ENCODE data around the gene BNIP3. TPM values are rescaled to one million over a fixed set of nuclear protein-coding genes. Genes with fewer than 3 reads are reported as not detected.
A peak's percentile ranks its signal among the peaks of the same experiment; 100 is the strongest.
"Not testable (repeated sequence)": the region's sequence is repeated elsewhere in the genome, so short reads cannot be mapped to it uniquely, and the experiment has no call there.

The BNIP3 gene
- total RNA-seq, 2 experiments from 2014 or later: 61.5 to 62.9 TPM

- H3K27me3 Mint-ChIP-seq (ENCODE audit: low read depth): no peaks in the 10 kb centered on the region
- CTCF ChIA-PET: interaction anchor here (0.8 to 1.1 kb wide), 2 partner anchors 21 kb away, joined by 3 read pairs; no protein-coding TSS in a partner anchor
- H3K27ac Mint-ChIP-seq: no peak overlapping the region
- DNase-seq (no peak), ATAC-seq (no peak)
- no peaks in the 10 kb centered on the region for H3K36me3 Mint-ChIP-seq (ENCODE audit: low read depth)
- peak overlapping the region; percentile 18 for H3K4me3 Mint-ChIP-seq
- H3K4me1 Mint-ChIP-seq (ENCODE audit: low read depth): peaks cover 7% of the 10 kb centered on the region
- peaks cover 7% of the 10 kb centered on the region for H3K9me3 Mint-ChIP-seq (ENCODE audit: insufficient read depth)
- POLR2A ChIA-PET: no interaction called here
Measured at GRCh38 chr10:132001238-132001972, 19.7 kb upstream of the BNIP3 start.

- ATAC-seq: no peak
- POLR2A ChIA-PET: no interaction called here
- no peaks in the 10 kb centered on the region for H3K4me1 Mint-ChIP-seq (ENCODE audit: low read depth)
- no peak for DNase-seq
- no peaks in the 10 kb centered on the region for H3K9me3 Mint-ChIP-seq (ENCODE audit: insufficient read depth)
- no peaks in the 10 kb centered on the region for H3K27me3 Mint-ChIP-seq (ENCODE audit: low read depth)
- H3K27ac Mint-ChIP-seq: no peak overlapping the region
- CTCF ChIA-PET: interaction anchor here (0.9 to 1.0 kb wide), 2 partner anchors 18 to 24 kb away, joined by 3 read pairs; no protein-coding TSS in a partner anchor
- H3K4me3 Mint-ChIP-seq: no peak overlapping the region
- H3K36me3 Mint-ChIP-seq (ENCODE audit: low read depth): no peaks in the 10 kb centered on the region
Measured at GRCh38 chr10:131998845-131999681, 17.3 kb upstream of the BNIP3 start.

GRCh38 chr10:131998050-131998844 is 16.5 kb upstream of the BNIP3 start:
- ChIA-PET CTCF (no interaction called here), POLR2A (no interaction called here)
- Mint-ChIP-seq H3K36me3 (ENCODE audit: low read depth) (no peaks in the 10 kb centered on the region), H3K4me1 (ENCODE audit: low read depth) (no peaks in the 10 kb centered on the region), H3K4me3 (no peak overlapping the region), H3K27ac (no peak overlapping the region), H3K9me3 (ENCODE audit: insufficient read depth) (no peaks in the 10 kb centered on the region), H3K27me3 (ENCODE audit: low read depth) (no peaks in the 10 kb centered on the region)
- DNase-seq: no peak
- no peak for ATAC-seq

GRCh38 chr10:131997366-131998049 is 15.8 kb upstream of the BNIP3 start:
- CTCF ChIA-PET: no interaction called here
- peaks cover 1% of the 10 kb centered on the region for H3K27me3 Mint-ChIP-seq (ENCODE audit: low read depth)

GRCh38 chr10:131996466-131997365 is 15.0 kb upstream of the BNIP3 start:
- POLR2A ChIA-PET: no interaction called here
- Mint-ChIP-seq H3K9me3 (ENCODE audit: insufficient read depth) (no peaks in the 10 kb centered on the region), H3K27ac (no peak overlapping the region), H3K4me3 (no peak overlapping the region), H3K4me1 (ENCODE audit: low read depth) (no peaks in the 10 kb centered on the region), H3K27me3 (ENCODE audit: low read depth) (peaks cover 3% of the 10 kb centered on the region), H3K36me3 (ENCODE audit: low read depth) (no peaks in the 10 kb centered on the region)
- DNase-seq: no peak
- CTCF ChIA-PET: no interaction called here
- no peak for ATAC-seq

More at GRCh38 chr10:131997366-131998049, 15.8 kb upstream of the BNIP3 start:
- Mint-ChIP-seq H3K9me3 (ENCODE audit: insufficient read depth) (no peaks in the 10 kb centered on the region), H3K4me1 (ENCODE audit: low read depth) (no peaks in the 10 kb centered on the region), H3K4me3 (no peak overlapping the region), H3K27ac (no peak overlapping the region), H3K36me3 (ENCODE audit: low read depth) (no peaks in the 10 kb centered on the region)
- POLR2A ChIA-PET: no interaction called here
- no peak for DNase-seq
- ATAC-seq: no peak

- CTCF ChIA-PET: interaction anchor here (0.9 to 1.3 kb wide), 2 partner anchors 28 to 109 kb away, joined by 3 to 5 read pairs; no protein-coding TSS in a partner anchor
- peaks cover 3% of the 10 kb centered on the region for H3K27me3 Mint-ChIP-seq (ENCODE audit: low read depth)
- ATAC-seq: no peak
Measured at GRCh38 chr10:131994435-131994834, 12.7 kb upstream of the BNIP3 start.

GRCh38 chr10:131993275-131993674 is 11.6 kb upstream of the BNIP3 start:
- Mint-ChIP-seq H3K36me3 (ENCODE audit: low read depth) (no peaks in the 10 kb centered on the region), H3K4me3 (no peak overlapping the region), H3K9me3 (ENCODE audit: insufficient read depth) (no peaks in the 10 kb centered on the region), H3K27me3 (ENCODE audit: low read depth) (peaks cover 3% of the 10 kb centered on the region), H3K4me1 (ENCODE audit: low read depth) (no peaks in the 10 kb centered on the region), H3K27ac (no peak overlapping the region)
- ChIA-PET POLR2A (no interaction called here), CTCF (no interaction called here)
- DNase-seq (no peak), ATAC-seq (no peak)

More at GRCh38 chr10:131994435-131994834, 12.7 kb upstream of the BNIP3 start:
- Mint-ChIP-seq H3K27ac (no peak overlapping the region), H3K4me3 (no peak overlapping the region), H3K9me3 (ENCODE audit: insufficient read depth) (no peaks in the 10 kb centered on the region), H3K4me1 (ENCODE audit: low read depth) (no peaks in the 10 kb centered on the region), H3K36me3 (ENCODE audit: low read depth) (no peaks in the 10 kb centered on the region)
- no peak for DNase-seq
- POLR2A ChIA-PET: no interaction called here

GRCh38 chr10:131991726-131992125 is 10.0 kb upstream of the BNIP3 start:
- POLR2A ChIA-PET: no interaction called here
- H3K27ac Mint-ChIP-seq: no peak overlapping the region
- CTCF ChIA-PET: no interaction called here
- H3K4me3 Mint-ChIP-seq: no peak overlapping the region
- H3K9me3 Mint-ChIP-seq (ENCODE audit: insufficient read depth): peaks cover 4% of the 10 kb centered on the region
- no peaks in the 10 kb centered on the region for H3K4me1 Mint-ChIP-seq (ENCODE audit: low read depth)
- ATAC-seq (no peak), DNase-seq (no peak)
- H3K36me3 Mint-ChIP-seq (ENCODE audit: low read depth): no peaks in the 10 kb centered on the region
- peaks cover 3% of the 10 kb centered on the region for H3K27me3 Mint-ChIP-seq (ENCODE audit: low read depth)

- H3K4me1 Mint-ChIP-seq (ENCODE audit: low read depth); CTCF ChIA-PET; H3K4me3 Mint-ChIP-seq; H3K36me3 Mint-ChIP-seq (ENCODE audit: low read depth); POLR2A ChIA-PET; ATAC-seq; H3K9me3 Mint-ChIP-seq (ENCODE audit: insufficient read depth); DNase-seq; H3K27ac Mint-ChIP-seq: not testable (repeated sequence)
- H3K27me3 Mint-ChIP-seq (ENCODE audit: low read depth): peaks cover 20% of the 10 kb centered on the region
Measured at GRCh38 chr10:131987786-131988185, 6.1 kb upstream of the BNIP3 start.

GRCh38 chr10:131987301-131987700 is 5.6 kb upstream of the BNIP3 start:
- POLR2A ChIA-PET; H3K4me1 Mint-ChIP-seq (ENCODE audit: low read depth): not testable (repeated sequence)

GRCh38 chr10:131986851-131987250 is 5.1 kb upstream of the BNIP3 start:
- H3K27me3 Mint-ChIP-seq (ENCODE audit: low read depth): peaks cover 16% of the 10 kb centered on the region
- H3K4me1 Mint-ChIP-seq (ENCODE audit: low read depth); H3K9me3 Mint-ChIP-seq (ENCODE audit: insufficient read depth); POLR2A ChIA-PET; H3K4me3 Mint-ChIP-seq; CTCF ChIA-PET; DNase-seq; H3K36me3 Mint-ChIP-seq (ENCODE audit: low read depth); H3K27ac Mint-ChIP-seq; ATAC-seq: not testable (repeated sequence)

More at GRCh38 chr10:131987301-131987700, 5.6 kb upstream of the BNIP3 start:
- DNase-seq; H3K4me3 Mint-ChIP-seq; H3K9me3 Mint-ChIP-seq (ENCODE audit: insufficient read depth); H3K27ac Mint-ChIP-seq; H3K36me3 Mint-ChIP-seq (ENCODE audit: low read depth); ATAC-seq; CTCF ChIA-PET: not testable (repeated sequence)
- H3K27me3 Mint-ChIP-seq (ENCODE audit: low read depth): peaks cover 16% of the 10 kb centered on the region
